Measurements from ENCODE around the gene LSAMP. TPM values are rescaled to one million over a fixed set of nuclear protein-coding genes. Genes with fewer than 3 reads are reported as not detected.

The LSAMP gene
- total and polyA plus RNA-seq, 2 of the 8 experiments (the other 6 are each of a cell fraction or from before 2014, with no cell fraction given) = 1.8 to 5.7 TPM

DNA sequence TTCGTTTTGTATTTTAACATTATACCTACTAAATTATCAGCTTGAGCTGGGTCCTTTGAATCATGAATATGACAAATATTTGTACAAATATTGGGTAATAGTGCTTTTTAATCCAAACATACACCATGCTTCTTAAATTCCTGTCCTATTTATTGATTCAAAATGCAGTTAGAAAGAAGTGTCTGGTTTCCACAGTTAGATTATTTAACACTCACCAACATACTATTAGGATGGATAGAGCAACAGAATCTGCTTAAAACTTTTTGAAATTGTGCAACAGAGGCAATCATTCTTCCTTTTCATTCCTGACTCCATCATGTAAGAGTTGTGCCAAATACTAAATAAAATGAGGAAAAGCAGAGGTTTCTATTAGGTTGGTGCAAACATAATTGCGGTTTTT lies 281.2 kb downstream of the LSAMP start (continued):
- TF ChIP-seq SIN3A (conservative IDR thresholded peaks at IDR 0.05 in 1 of 2, IDR thresholded peaks at IDR 0.05 in 1 of 2; ENCODE audit: low read depth in 1 of 2, low read length in 2 of 2) (no peak), MAFK (IDR thresholded peaks at IDR 0.05; ENCODE audit: low read depth, low read length) (no peak), SUZ12 (IDR thresholded peaks at IDR 0.05; ENCODE audit: low read length) (no peak), YY1 (IDR thresholded peaks at IDR 0.05; ENCODE audit: low read depth, low read length) (no peak), TBP (IDR thresholded peaks at IDR 0.05; ENCODE audit: low read depth, low read length) (no peak)

Measured in H1 (cell line).